ENCODE measurements around the gene SIK2. TPM values are rescaled to one million over a fixed set of nuclear protein-coding genes. Genes with fewer than 3 reads are reported as not detected.

The SIK2 gene
- total RNA-seq, 1 donor from 2014 or later = 16.3 TPM

DNA sequence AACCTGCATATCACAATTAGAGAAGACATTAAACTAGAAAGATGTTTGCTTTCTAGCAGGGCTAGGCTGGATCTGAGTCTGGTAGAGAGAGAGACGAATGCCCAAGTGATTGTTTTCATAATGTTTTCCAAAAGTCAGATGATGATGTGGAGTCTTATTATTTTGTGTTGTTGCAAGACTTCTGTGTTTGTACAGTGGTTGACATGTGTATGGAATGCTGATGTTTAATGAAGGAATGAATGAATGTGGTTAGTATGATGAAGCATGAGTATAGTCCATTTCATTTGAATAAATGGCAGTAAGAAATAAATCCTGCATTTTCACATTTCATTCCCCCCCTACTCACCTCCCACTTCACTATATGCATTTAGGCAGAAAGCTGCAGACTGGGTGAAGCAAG is 94.3 kb downstream of the SIK2 start:
- intact Hi-C loops (cut with micrococcal nuclease) = no loop called here
- no peak overlapping the region for H3K27ac ChIP-seq (replicated peaks)
- TF ChIP-seq CTCF (IDR thresholded peaks at IDR 0.05; ENCODE audit: borderline replicate concordance) = no peak
- H3K4me1 ChIP-seq = peaks cover 55% of the 10 kb centered on the region
- H3K27me3 ChIP-seq (ENCODE audit: low read depth) = no peaks in the 10 kb centered on the region
- no peaks in the 10 kb centered on the region for H3K36me3 ChIP-seq
- H3K4me3 ChIP-seq = no peak overlapping the region
- no peak for DNase-seq
- H3K9me3 ChIP-seq (replicated peaks) = no peaks in the 10 kb centered on the region

- no peak for DNase-seq
- no peaks in the 10 kb centered on the region for H3K9me3 ChIP-seq (replicated peaks)
- H3K27me3 ChIP-seq (ENCODE audit: low read depth) = no peaks in the 10 kb centered on the region
- H3K4me1 ChIP-seq = peaks cover 65% of the 10 kb centered on the region
- TF ChIP-seq CTCF (IDR thresholded peaks at IDR 0.05; ENCODE audit: borderline replicate concordance) = no peak
- H3K4me3 ChIP-seq = no peak overlapping the region
- no peak overlapping the region for H3K27ac ChIP-seq (replicated peaks)
- intact Hi-C loops (cut with micrococcal nuclease) = no loop called here
- H3K36me3 ChIP-seq = peaks cover 9% of the 10 kb centered on the region
These were observed 95.7 kb downstream of the SIK2 start for GRCh38 chr11:111697933-111698371.

DNA sequence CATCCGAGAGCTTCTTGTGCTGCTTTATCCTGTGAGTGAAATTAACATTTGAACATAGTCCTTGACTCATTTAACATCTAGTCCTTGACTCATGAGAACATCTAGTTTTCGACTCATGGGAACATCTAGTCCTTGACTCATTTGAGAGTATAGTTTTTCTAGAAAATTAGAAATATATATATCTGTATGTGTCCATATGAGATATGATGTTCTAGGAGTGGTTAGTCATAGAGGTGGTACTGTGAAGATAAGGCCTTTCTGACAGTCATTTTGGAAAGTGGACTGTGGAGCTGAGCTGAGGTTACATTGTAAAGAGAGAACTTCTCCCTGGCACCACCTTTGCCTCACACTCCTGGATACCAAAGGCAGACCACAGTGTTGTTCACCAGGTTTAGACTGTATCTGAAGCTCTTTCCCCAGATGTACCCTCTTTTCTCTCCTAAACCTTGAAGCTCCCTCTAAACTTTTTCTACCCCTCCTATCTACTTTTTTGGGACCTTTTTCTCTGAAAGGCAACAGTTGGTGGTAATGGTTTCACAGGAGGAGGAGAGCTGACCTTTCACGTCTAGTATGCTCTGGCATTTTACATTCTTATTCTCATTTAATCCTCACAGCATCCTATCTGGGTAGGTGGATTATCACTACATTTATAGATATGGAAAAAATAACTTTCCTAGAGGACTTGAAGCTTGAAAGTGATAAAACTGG is 96.8 kb downstream of the SIK2 start:
- no peak for TF ChIP-seq CTCF (IDR thresholded peaks at IDR 0.05; ENCODE audit: borderline replicate concordance)
- H3K4me3 ChIP-seq = no peak overlapping the region

GRCh38 chr11:111699579-111700156 is 97.4 kb downstream of the SIK2 start:
- DNase-seq = no peak
- peaks cover 58% of the 10 kb centered on the region for H3K4me1 ChIP-seq
- no peak for TF ChIP-seq CTCF (IDR thresholded peaks at IDR 0.05; ENCODE audit: borderline replicate concordance)
- H3K27ac ChIP-seq (replicated peaks) = no peak overlapping the region
- H3K9me3 ChIP-seq (replicated peaks) = no peaks in the 10 kb centered on the region
- no peak overlapping the region for H3K4me3 ChIP-seq
- intact Hi-C loops (cut with micrococcal nuclease) = no loop called here
- no peaks in the 10 kb centered on the region for H3K27me3 ChIP-seq (ENCODE audit: low read depth)
- peaks cover 26% of the 10 kb centered on the region for H3K36me3 ChIP-seq

More for the DNA sequence above, 96.8 kb downstream of the SIK2 start:
- Histone ChIP-seq H3K27ac (replicated peaks) (no peak overlapping the region), H3K4me1 (peaks cover 65% of the 10 kb centered on the region), H3K27me3 (ENCODE audit: low read depth) (no peaks in the 10 kb centered on the region), H3K9me3 (replicated peaks) (no peaks in the 10 kb centered on the region), H3K36me3 (peaks cover 20% of the 10 kb centered on the region)
- intact Hi-C loops (cut with micrococcal nuclease) = no loop called here
- no peak for DNase-seq

GRCh38 chr11:111700162-111700561 is 97.9 kb downstream of the SIK2 start:
- TF ChIP-seq CTCF (IDR thresholded peaks at IDR 0.05; ENCODE audit: borderline replicate concordance) = no peak
- Histone ChIP-seq H3K4me1 (peaks cover 53% of the 10 kb centered on the region), H3K27me3 (ENCODE audit: low read depth) (no peaks in the 10 kb centered on the region), H3K36me3 (peaks cover 31% of the 10 kb centered on the region), H3K27ac (replicated peaks) (no peak overlapping the region), H3K9me3 (replicated peaks) (no peaks in the 10 kb centered on the region), H3K4me3 (no peak overlapping the region)
- intact Hi-C loops (cut with micrococcal nuclease) = no loop called here
- no peak for DNase-seq
